Measurements from ENCODE around the gene CSK.

The CSK gene

GRCh38 chr15:74798388-74799254 is 16.7 kb downstream of the CSK start:
- in situ Hi-C loops (cut with HindIII; ENCODE audit: low sequenced_read_pairs): no loop called here

GRCh38 chr15:74799255-74799855 is 17.5 kb downstream of the CSK start:
- in situ Hi-C loops (cut with HindIII; ENCODE audit: low sequenced_read_pairs): no loop called here

GRCh38 chr15:74799856-74800558 is 18.1 kb downstream of the CSK start:
- in situ Hi-C loops (cut with HindIII; ENCODE audit: low sequenced_read_pairs): no loop called here

DNA sequence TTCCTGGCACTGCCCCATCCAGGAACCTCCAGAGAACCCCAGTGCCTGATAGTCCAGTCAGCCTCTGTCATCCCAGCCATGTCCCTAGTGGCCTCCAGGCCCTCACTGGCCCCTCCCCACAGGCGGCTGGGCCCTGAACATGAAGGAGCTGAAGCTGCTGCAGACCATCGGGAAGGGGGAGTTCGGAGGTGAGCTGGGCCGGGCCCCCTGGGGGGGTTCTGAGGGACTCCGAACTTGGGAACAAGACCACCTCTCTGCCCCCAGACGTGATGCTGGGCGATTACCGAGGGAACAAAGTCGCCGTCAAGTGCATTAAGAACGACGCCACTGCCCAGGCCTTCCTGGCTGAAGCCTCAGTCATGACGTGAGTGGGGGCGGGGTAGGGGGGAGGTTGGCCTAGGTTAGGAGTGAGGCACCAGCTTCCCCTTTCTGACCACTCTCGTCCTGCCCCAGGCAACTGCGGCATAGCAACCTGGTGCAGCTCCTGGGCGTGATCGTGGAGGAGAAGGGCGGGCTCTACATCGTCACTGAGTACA is 18.7 kb downstream of the CSK start:
- in situ Hi-C loops (cut with HindIII; ENCODE audit: low sequenced_read_pairs): no loop called here

DNA sequence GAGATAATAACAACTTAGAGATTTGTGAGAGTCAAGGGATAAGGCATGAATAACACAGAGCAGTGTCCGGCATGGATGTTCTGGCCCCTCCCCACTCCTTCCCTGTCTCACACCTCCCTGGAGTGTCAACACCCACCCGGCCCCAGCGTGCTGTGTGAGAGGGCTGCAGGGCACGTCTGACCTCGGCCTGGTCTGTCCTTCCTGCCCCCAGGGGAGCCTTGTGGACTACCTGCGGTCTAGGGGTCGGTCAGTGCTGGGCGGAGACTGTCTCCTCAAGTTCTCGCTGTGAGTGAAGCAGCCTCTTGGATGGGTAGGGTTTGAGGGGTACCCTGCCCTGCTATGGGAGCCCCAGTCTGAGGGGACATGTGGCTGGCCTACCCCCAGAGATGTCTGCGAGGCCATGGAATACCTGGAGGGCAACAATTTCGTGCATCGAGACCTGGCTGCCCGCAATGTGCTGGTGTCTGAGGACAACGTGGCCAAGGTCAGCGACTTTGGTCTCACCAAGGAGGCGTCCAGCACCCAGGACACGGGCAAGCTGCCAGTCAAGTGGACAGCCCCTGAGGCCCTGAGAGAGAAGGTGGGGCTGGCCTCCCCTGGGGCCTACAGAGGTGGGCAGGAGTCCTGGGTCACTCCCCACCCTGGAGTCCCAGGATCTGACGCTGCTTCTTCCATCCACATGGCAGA is 19.6 kb downstream of the CSK start:
- in situ Hi-C loops (cut with HindIII; ENCODE audit: low sequenced_read_pairs): no loop called here

DNA sequence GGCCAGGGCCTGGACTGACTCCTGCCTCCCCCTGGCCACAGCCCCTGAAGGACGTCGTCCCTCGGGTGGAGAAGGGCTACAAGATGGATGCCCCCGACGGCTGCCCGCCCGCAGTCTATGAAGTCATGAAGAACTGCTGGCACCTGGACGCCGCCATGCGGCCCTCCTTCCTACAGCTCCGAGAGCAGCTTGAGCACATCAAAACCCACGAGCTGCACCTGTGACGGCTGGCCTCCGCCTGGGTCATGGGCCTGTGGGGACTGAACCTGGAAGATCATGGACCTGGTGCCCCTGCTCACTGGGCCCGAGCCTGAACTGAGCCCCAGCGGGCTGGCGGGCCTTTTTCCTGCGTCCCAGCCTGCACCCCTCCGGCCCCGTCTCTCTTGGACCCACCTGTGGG is 20.4 kb downstream of the CSK start:
- in situ Hi-C loops (cut with HindIII; ENCODE audit: low sequenced_read_pairs): no loop called here

GRCh38 chr15:74802862-74803447 is 21.1 kb downstream of the CSK start:
- in situ Hi-C loops (cut with HindIII; ENCODE audit: low sequenced_read_pairs): no loop called here

- in situ Hi-C loops (cut with HindIII; ENCODE audit: low sequenced_read_pairs): no loop called here
These were observed 23.1 kb downstream of the CSK start for GRCh38 chr15:74804935-74805334.

DNA sequence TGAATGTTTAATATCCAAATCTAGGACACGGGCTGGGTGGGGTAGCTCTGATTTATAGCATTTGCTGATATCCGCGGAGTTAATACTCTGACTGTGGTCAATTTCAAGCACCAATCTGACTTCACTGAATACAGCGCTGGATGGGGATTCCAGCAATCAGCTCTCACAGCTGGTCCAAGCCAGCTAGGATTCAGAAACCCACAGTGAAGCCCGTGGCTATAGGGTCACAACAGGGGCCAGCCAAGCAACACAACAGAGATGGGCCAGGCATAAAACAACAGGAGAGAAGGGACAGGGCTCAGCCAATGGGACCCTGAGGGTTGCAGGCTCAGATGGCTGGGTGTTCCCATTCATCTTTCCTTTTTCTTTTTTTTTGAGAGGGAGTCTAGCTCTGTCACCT is 25.4 kb downstream of the CSK start:
- in situ Hi-C loops (cut with HindIII; ENCODE audit: low sequenced_read_pairs): no loop called here

DNA sequence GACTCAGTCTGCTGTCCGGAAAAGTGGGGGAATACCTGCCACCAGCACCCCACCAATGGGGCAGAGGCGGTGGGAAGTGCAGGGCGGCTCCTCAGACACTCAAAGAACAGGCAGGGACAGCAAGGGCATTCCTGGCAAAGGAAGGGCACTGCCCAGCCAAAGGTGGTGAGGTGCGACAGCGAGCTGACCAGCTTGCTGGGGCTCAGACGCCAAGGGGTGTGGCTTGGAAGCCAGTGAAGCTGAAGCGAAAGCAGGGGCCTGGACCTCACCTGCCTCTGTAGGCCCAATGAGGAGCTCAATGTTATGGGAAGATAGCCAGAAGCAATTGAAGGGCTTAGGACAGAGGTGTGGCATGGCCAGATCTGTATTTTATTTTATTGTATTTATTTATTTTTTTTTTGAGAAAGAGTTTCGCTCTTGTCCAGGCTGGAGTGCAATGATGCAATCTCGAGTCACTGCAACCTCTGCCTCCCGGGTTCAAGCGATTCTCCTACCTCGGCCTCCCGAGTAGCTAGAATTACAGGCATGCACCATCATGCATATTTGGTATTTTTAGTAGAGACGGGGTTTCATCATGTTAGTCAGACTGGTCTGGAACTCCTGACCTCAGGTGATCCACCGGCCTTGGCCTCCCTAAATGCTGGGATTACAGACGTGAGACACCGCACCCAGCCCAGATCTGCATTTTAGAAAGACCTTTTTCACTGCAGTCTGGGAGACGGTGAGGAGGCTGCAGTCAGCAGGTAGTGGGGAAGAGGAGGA is 26.4 kb downstream of the CSK start:
- in situ Hi-C loops (cut with HindIII; ENCODE audit: low sequenced_read_pairs): no loop called here

- in situ Hi-C loops (cut with HindIII; ENCODE audit: low sequenced_read_pairs): no loop called here
These were observed 27.0 kb downstream of the CSK start for GRCh38 chr15:74808840-74809229.

DNA sequence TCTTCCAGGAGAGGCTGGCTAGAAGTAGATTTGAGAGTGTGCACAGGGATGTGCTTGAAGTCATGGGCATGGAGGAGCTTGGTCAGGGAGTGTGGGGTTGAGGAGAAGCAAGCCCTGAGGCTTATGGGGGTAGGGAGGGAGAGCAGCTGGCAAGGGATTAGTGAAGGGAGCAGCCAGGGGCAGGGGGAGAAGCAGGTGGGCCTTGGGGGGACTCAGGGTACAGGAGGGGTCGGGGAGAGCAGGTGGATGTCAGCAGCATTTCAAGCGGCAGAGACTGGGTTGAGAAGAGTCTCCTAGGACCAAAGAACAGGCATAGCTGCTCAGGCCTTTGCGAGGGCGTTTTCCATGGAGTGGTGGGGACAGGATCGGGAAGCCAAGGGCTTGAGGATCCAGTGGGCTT is 27.4 kb downstream of the CSK start:
- in situ Hi-C loops (cut with HindIII; ENCODE audit: low sequenced_read_pairs): no loop called here

DNA sequence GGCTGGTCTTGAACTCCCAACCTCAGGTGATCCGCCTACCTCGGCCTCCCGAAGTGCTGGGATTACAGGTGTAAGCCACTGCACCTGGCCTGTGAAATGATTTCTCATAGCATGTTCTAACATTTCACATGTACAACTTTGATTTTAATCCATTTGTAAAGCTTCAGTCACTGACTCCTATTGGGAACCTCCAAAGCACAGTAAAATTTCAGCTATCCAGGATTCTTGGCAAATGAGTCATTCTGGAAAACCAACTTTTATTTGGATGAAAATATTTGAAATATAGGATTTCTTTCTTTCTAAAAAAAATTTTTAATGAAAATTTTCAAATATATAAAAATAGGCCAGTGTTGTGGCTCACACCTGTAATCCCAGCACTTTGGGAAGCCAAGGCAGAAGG is 28.1 kb downstream of the CSK start:
- in situ Hi-C loops (cut with HindIII; ENCODE audit: low sequenced_read_pairs): loop anchor here (10.0 kb wide), 1 partner anchor 55 kb away; no protein-coding TSS in a partner anchor

- in situ Hi-C loops (cut with HindIII; ENCODE audit: low sequenced_read_pairs): loop anchor here (10.0 kb wide), 1 partner anchor 58 kb away; no protein-coding TSS in a partner anchor
These were observed 30.7 kb downstream of the CSK start, which contains the start of gene LMAN1L for GRCh38 chr15:74812533-74812932. Gene LMAN1L (plus strand): TSS chr15:74812835. CDS start chr15:74812855, 20 bp downstream.

DNA sequence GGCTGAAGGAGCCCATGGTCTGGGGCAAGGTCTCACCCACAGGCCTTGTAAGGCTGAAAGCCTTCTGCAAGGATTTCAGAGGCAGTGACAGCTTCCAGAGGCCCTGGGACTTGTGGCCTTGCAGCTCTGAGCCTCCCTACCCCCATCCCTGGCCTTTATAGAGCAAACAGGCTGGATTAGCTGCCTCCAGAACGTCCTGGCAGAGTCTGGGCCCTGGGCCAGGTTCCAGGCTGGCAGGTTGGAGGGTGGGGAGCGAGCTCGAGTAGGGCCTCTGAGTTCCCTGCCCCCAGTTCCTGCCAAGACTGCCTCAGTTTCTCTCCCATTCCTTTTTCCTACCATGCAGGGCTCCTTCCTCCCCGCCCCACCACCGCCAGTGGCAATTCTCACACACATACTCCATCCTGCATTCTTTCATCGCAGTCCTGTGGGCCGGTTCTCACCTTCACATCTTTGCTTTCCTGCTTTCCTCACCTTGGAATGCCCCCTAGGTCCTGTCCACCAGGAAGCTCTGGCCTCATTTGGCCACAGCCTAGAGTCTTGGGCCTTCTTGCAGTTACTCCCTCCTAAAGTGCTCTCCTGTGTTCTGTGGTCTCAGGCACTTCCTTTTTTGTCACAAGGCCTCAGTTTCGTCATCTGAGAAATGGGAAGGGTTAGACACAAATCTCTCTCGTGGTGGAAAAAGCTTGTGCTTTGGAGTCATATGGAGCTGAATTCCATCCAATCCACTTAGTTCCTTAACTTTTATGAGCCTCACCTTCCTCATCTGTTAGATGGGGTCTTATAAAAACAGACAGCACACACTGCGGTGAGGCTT is 33.4 kb downstream of the CSK start:
- in situ Hi-C loops (cut with HindIII; ENCODE audit: low sequenced_read_pairs): loop anchor here (5.0 to 10.0 kb wide), 4 partner anchors 37 to 92 kb away; partner anchors contain the start of gene FAM219B

DNA sequence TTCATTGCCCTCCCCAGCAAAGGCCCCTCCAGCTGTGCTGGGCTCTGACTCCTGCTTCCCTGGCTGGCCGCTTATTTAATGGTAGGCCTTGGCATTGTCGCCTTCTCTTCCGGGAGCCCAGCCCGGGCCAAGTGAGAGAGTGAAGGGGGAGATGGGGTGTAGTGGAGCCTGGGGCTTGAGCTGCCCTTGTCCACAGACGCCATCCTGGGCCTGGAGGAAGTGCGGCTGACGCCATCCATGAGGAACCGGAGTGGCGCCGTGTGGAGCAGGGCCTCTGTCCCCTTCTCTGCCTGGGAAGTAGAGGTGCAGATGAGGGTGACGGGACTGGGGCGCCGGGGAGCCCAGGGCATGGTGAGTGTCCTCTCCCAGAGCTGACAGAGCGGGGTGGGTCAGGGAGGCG is 34.1 kb downstream of the CSK start:
- in situ Hi-C loops (cut with HindIII; ENCODE audit: low sequenced_read_pairs): loop anchor here (5.0 to 10.0 kb wide), 4 partner anchors 36 to 91 kb away; partner anchors contain the start of gene FAM219B

- in situ Hi-C loops (cut with HindIII; ENCODE audit: low sequenced_read_pairs): loop anchor here (5.0 to 10.0 kb wide), 4 partner anchors 36 to 91 kb away; partner anchors contain the start of gene FAM219B
These were observed 34.9 kb downstream of the CSK start for GRCh38 chr15:74816624-74817369.

- in situ Hi-C loops (cut with HindIII; ENCODE audit: low sequenced_read_pairs): loop anchor here (5.0 to 10.0 kb wide), 4 partner anchors 35 to 90 kb away; partner anchors contain the start of gene FAM219B
These were observed 35.5 kb downstream of the CSK start for GRCh38 chr15:74817370-74817737.

Measured in endothelial cell of hepatic sinusoid (primary cell).